GM12878 (cell line): Measurements from ENCODE around the gene ARHGAP45. TPM values are rescaled to one million over a fixed set of nuclear protein-coding genes. Genes with fewer than 3 reads are reported as not detected.

ENCODE experiments used
- CHD2 ChIP-seq: IDR thresholded peaks from 2 replicates; pipeline ENCODE4 v1.6.1; 2011; ENCODE audit warnings: low read depth, low read length, improper control_type of control experiment, borderline replicate concordance
- DPF2 ChIP-seq: fragments of 450-650 bp; IDR thresholded peaks from 2 replicates; pipeline ENCODE4 v1.6.1; 2017; ENCODE audit warnings: mild to moderate bottlenecking
- EED ChIP-seq: sonication (generic); IDR thresholded peaks from 2 replicates; pipeline ENCODE4 v1.6.1; 2016; ENCODE audit warnings: antibody characterized with exemption, low read depth
- ETV6 ChIP-seq, 2 experiments: fragments of 450-650 bp in 1 of 2; IDR thresholded peaks in 1 of 2; conservative IDR thresholded peaks in 1 of 2; 2 replicates each; pipeline ENCODE4 v1.6.1; 2014; ENCODE audit warnings: antibody characterized with exemption in 1 of 2, borderline replicate concordance in 1 of 2, low read depth in 1 of 2, mild to moderate bottlenecking in 1 of 2, moderate library complexity in 1 of 2
- IRF4 ChIP-seq: IDR thresholded peaks from 2 replicates; pipeline ENCODE4 v1.6.1; 2011; ENCODE audit warnings: low read depth, low read length
- MAX ChIP-seq: IDR thresholded peaks from 2 replicates; pipeline ENCODE4 v1.6.1; 2012; ENCODE audit warnings: low read depth, low read length, improper control_type of control experiment
- MTA3 ChIP-seq: IDR thresholded peaks from 2 replicates; pipeline ENCODE4 v1.6.1; 2012; ENCODE audit warnings: low read length, inconsistent platforms, borderline replicate concordance
- NR2C1 ChIP-seq: fragments of 450-650 bp; IDR thresholded peaks from 2 replicates; pipeline ENCODE4 v1.6.1; 2017; ENCODE audit warnings: antibody characterized with exemption, mild to moderate bottlenecking, moderate library complexity
- POLR2AphosphoS2 ChIP-seq: IDR thresholded peaks from 2 replicates; pipeline ENCODE4 v1.6.1; 2011; ENCODE audit warnings: low read depth, mild to moderate bottlenecking, low read length, improper control_type of control experiment, moderate library complexity
- SIN3A ChIP-seq: IDR thresholded peaks from 2 replicates; pipeline ENCODE4 v1.6.1; 2012; ENCODE audit warnings: low read depth, low read length, improper control_type of control experiment
- SMAD1 ChIP-seq: fragments of 450-650 bp; IDR thresholded peaks from 2 replicates; pipeline ENCODE4 v1.6.1; 2018; ENCODE audit warnings: mild to moderate bottlenecking, low read depth; ENCODE audit not compliant: partially characterized antibody
- STAT3 ChIP-seq: IDR thresholded peaks from 2 replicates; pipeline ENCODE4 v1.6.1; 2011; ENCODE audit warnings: low read depth, low read length, improper control_type of control experiment
- TARDBP ChIP-seq: IDR thresholded peaks from 2 replicates; pipeline ENCODE4 v1.6.1; 2016; ENCODE audit warnings: borderline replicate concordance
- ZBED1 ChIP-seq: IDR thresholded peaks from 2 replicates; pipeline ENCODE4 v1.6.1; 2016; ENCODE audit warnings: borderline replicate concordance
- ZBTB11 ChIP-seq: fragments of 450-650 bp; formaldehyde crosslinking; IDR thresholded peaks from 2 replicates; pipeline ENCODE4 v1.5.0; 2022; ENCODE audit warnings: mild to moderate bottlenecking, missing genetic modification characterization
- ZBTB4 ChIP-seq: fragments of 450-650 bp; formaldehyde crosslinking; IDR thresholded peaks from 2 replicates; pipeline ENCODE4 v1.4.0; 2022; ENCODE audit warnings: mild to moderate bottlenecking, moderate library complexity
- ZBTB40 ChIP-seq: fragments of 450-650 bp; IDR thresholded peaks from 2 replicates; pipeline ENCODE4 v1.6.1; 2016; ENCODE audit warnings: mild to moderate bottlenecking, moderate library complexity, borderline replicate concordance
- ZNF217 ChIP-seq: fragments of 450-650 bp; IDR thresholded peaks from 2 replicates; pipeline ENCODE4 v1.6.1; 2017; ENCODE audit warnings: antibody characterized with exemption, mild to moderate bottlenecking
- ZSCAN29 ChIP-seq: fragments of 450-650 bp; IDR thresholded peaks from 2 replicates; pipeline ENCODE4 v1.6.1; 2017; ENCODE audit warnings: mild to moderate bottlenecking, moderate library complexity
- polyA plus RNA-seq, 11 experiments: library from polyadenylated mRNA; depleted of rRNA in 4 of 11; unstranded in 6 of 11; stranded (reverse) in 5 of 11; fragments of >200 nt; fragmentation: Nextera tagmentation in 4 of 11; fragmentation: Illumina TruSeq in 1 of 11; extraction: Ambion mirVana in 4 of 11; extraction: Trizol in 1 of 11; gene quantifications; 1 replicate in 1 of 11; 2 replicates in 10 of 11; pipeline versions ENCODE4 v1.2.1 to v1.2.3, GENCODE V29; 2011 to 2016; ENCODE audit warnings: inconsistent platforms in 2 of 11, missing spikeins in 2 of 11, low read depth in 1 of 11
- total RNA-seq, 4 experiments: library from RNA; depleted of rRNA in 3 of 4; stranded (reverse); fragments of >200 nt in 3 of 4; fragmentation: Illumina TruSeq in 1 of 4; extraction: Trizol in 1 of 4; gene quantifications; 2 replicates each; pipeline versions ENCODE4 v1.2.1 to v1.2.3, GENCODE V29; 2013 to 2021

Gene ARHGAP45
- total and polyA plus RNA-seq, 10 of the 15 experiments (the other 5 are each of a cell fraction or from before 2014, with no cell fraction given): 1.4 to 151 (median 59.9) TPM

- no peak for TF ChIP-seq ZBTB4 (CRISPR knock-in tag)
- peak; percentile 51; the same call in 1 of the 2 replicates for TF ChIP-seq SIN3A
- no peak; the same call in 1 of the 2 replicates for TF ChIP-seq MAX
- peak; percentile 100 for TF ChIP-seq DPF2
- peak; percentile 68; the same call in 1 of the 2 replicates for TF ChIP-seq TARDBP
- no peak for TF ChIP-seq NR2C1
- TF ChIP-seq ZBTB11: no peak
- no peak for TF ChIP-seq ETV6 (conservative IDR thresholded peaks at IDR 0.05 in 1 of 2, IDR thresholded peaks at IDR 0.05 in 1 of 2; ENCODE audit: borderline replicate concordance in 1 of 2, low read depth in 1 of 2)
- TF ChIP-seq ZBED1: peak; percentile 50; the same call in 1 of the 2 replicates
- no peak for TF ChIP-seq STAT3
- TF ChIP-seq IRF4: no peak
- TF ChIP-seq EED: no peak
- TF ChIP-seq CHD2: peak; percentile 94
- peak; percentile 45; the same call in 1 of the 2 replicates for TF ChIP-seq MTA3
- no peak for TF ChIP-seq ZSCAN29
- TF ChIP-seq ZNF217: no peak
- TF ChIP-seq ZBTB40: no peak; the same call in 1 of the 2 replicates
- TF ChIP-seq POLR2AphosphoS2: peak; percentile 85
- no peak for TF ChIP-seq SMAD1
Observed at GRCh38 chr19:1039646-1040475, 27.1 kb upstream of the ARHGAP45 start, which contains the start of gene ABCA7 (continued).
